Skeletal muscle satellite cell (primary cell): Measurements from ENCODE around the gene MUTYH.

Experiments used
- H3K27me3 ChIP-seq: 2 replicates; pipeline ENCODE4 v1.7.0; 2013; ENCODE audit warnings: low read length; ENCODE audit not compliant: control insufficient read depth, insufficient read depth
- H3K36me3 ChIP-seq: 2 replicates; pipeline ENCODE4 v1.7.0; 2013; ENCODE audit warnings: mild to moderate bottlenecking, control low read depth, low read length; ENCODE audit not compliant: insufficient read depth
- H3K4me1 ChIP-seq: 2 replicates; pipeline ENCODE4 v1.7.0; 2013; ENCODE audit warnings: low read length; ENCODE audit not compliant: control insufficient read depth, insufficient read depth
- H3K4me2 ChIP-seq: 2 replicates; pipeline ENCODE4 v1.7.0; 2013; ENCODE audit warnings: mild to moderate bottlenecking, low read length
- H3K4me3 ChIP-seq: 2 replicates; pipeline ENCODE4 v1.7.0; 2013; ENCODE audit warnings: low read length
- H3K9ac ChIP-seq: 2 replicates; pipeline ENCODE4 v1.7.0; 2013; ENCODE audit warnings: mild to moderate bottlenecking, low read depth, low read length, moderate library complexity
- H3K9me3 ChIP-seq: replicated peaks from 2 replicates; pipeline ENCODE4 v1.7.0; 2013; ENCODE audit warnings: mild to moderate bottlenecking, control low read depth, low read length

MUTYH gene

DNA sequence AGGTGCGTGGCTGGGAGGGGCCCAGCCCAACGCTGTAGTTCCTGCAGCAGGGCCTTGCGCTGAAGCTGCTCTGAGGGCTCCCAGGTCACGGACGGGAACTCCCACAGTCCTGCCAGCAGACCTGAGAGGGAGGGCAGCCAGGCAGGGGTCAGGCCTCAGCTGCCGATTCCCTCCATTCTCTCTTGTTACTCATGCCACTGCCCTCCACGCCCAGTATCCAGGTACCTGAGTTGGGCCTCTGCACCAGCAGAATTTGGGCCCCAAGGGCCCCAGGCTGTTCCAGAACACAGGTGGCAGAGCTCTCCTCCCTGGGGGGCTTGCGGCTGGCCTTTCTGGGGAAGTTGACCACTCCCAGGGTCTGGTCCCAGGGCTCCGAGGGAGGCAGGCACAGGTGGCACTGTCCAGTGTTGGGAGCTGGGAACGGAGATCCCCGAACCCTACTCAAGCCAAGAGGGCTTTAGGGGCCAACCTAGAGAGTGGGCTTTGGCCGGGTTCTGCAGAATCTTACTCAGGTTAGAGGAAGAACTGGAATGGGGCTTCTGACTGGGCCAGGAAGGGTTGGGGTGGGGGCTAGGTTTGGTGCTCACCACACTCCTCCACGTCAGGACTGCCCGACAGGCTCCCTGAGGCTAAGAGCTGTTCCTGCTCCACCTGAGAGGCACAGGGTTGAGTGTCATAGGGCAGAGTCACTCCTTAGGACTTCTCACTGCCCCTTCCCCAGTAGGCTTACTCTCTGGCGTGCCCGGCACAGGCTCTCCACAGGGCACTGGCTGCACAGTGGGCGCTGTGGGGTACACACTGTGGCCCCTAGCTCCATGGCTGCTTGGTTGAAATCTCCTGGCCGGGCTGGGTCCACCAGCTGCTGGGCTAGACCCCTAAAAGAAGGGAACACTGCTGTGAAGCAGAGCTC lies 8.5 kb downstream of the MUTYH start:
- Histone ChIP-seq H3K4me3 (no peak overlapping the region), H3K9ac (no peak overlapping the region), H3K4me1 (peaks cover 8% of the 10 kb centered on the region), H3K36me3 (peaks cover 19% of the 10 kb centered on the region), H3K27me3 (no peaks in the 10 kb centered on the region), H3K4me2 (no peak overlapping the region), H3K9me3 (no peaks in the 10 kb centered on the region)

- H3K36me3 ChIP-seq = peaks cover 19% of the 10 kb centered on the region
- no peaks in the 10 kb centered on the region for H3K27me3 ChIP-seq
- H3K4me1 ChIP-seq = peaks cover 13% of the 10 kb centered on the region
- no peak overlapping the region for H3K4me2 ChIP-seq
- H3K9me3 ChIP-seq = no peaks in the 10 kb centered on the region
- no peak overlapping the region for H3K4me3 ChIP-seq
- H3K9ac ChIP-seq = no peak overlapping the region
These were observed 10.8 kb downstream of the MUTYH start for GRCh38 chr1:45329445-45329844.

DNA sequence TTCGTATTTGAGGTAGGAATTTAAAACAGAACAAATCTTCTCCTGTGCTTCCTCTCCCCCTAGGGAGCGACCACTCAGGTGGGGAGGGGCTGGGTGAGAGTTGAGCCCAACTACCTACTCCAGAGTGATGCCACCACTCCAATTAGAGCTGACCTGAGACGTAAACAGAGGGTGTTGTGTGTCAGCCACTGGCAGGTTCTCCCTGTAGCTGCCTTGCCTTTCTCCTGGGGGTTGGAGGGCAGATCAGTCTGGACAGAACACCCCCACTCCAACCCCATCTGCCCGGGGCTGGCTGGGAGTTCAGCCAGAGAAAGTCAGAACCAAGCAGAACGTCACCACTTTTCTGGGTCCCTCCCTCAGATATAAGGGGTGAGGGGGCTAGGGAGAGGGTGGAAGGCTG lies 11.6 kb downstream of the MUTYH start:
- H3K4me1 ChIP-seq = peaks cover 13% of the 10 kb centered on the region
- H3K9me3 ChIP-seq = no peaks in the 10 kb centered on the region
- H3K27me3 ChIP-seq = no peaks in the 10 kb centered on the region
- no peak overlapping the region for H3K4me3 ChIP-seq
- no peak overlapping the region for H3K9ac ChIP-seq
- H3K36me3 ChIP-seq = peaks cover 19% of the 10 kb centered on the region
- no peak overlapping the region for H3K4me2 ChIP-seq

DNA sequence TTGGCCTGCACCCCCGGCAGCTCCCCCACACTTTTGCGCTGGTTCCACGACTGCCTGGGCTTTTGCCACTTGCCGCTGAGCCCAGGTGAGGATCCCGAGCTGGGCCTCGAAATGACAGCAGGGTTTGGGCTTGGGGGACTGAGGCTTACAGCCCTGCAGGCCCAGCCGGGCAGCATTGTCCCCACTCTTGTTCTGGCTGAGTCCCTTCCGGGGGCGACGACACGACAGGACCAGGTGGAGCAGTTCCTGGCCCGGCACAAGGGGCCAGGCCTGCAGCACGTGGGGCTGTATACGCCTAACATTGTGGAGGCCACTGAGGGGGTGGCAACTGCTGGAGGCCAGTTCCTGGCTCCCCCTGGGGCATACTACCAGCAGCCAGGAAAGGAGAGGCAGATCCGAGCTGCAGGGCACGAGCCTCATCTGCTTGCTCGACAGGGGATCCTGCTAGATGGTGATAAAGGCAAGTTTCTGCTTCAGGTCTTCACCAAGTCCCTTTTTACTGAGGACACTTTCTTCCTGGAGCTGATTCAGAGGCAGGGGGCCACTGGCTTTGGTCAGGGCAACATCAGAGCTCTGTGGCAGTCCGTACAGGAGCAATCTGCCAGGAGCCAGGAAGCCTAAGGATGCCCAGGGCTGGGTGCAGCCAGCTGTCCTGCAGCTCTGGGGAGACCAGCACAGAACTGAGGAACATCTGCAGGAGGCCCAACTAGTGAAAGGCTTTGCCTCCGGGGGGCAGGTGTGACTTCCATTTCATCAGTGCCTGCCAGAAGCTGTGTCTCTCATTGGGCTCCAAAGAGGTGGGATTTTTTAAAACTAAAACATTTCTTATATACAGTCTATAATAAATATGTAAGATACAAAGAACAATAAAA lies 12.4 kb downstream of the MUTYH start:
- H3K27me3 ChIP-seq = no peaks in the 10 kb centered on the region
- no peaks in the 10 kb centered on the region for H3K9me3 ChIP-seq
- peak overlapping the region; percentile 97 for H3K4me2 ChIP-seq
- peaks cover 13% of the 10 kb centered on the region for H3K36me3 ChIP-seq
- no peak overlapping the region for H3K4me3 ChIP-seq
- H3K4me1 ChIP-seq = peaks cover 13% of the 10 kb centered on the region
- H3K9ac ChIP-seq = no peak overlapping the region

- Histone ChIP-seq H3K4me3 (peak within 1 kb of the TSS; percentile 78), H3K4me1 (peaks cover 13% of the 10 kb centered on the region), H3K9ac (peak within 1 kb of the TSS; percentile 65), H3K36me3 (peaks cover 13% of the 10 kb centered on the region), H3K4me2 (peak within 1 kb of the TSS; percentile 97), H3K27me3 (no peaks in the 10 kb centered on the region), H3K9me3 (no peaks in the 10 kb centered on the region)
These were observed 13.3 kb downstream of the MUTYH start, which contains the start of gene HPDL for GRCh38 chr1:45326627-45327623. HPDL (plus strand) TSS chr1:45326895; CDS start chr1:45327149, 254 bp downstream.

GRCh38 chr1:45325851-45326506 lies 14.3 kb downstream of the MUTYH start:
- Histone ChIP-seq H3K4me3 (peak overlapping the region; percentile 78), H3K36me3 (peaks cover 3% of the 10 kb centered on the region), H3K9me3 (no peaks in the 10 kb centered on the region), H3K4me2 (peak overlapping the region; percentile 97), H3K27me3 (no peaks in the 10 kb centered on the region), H3K9ac (no peak overlapping the region), H3K4me1 (peaks cover 13% of the 10 kb centered on the region)

DNA sequence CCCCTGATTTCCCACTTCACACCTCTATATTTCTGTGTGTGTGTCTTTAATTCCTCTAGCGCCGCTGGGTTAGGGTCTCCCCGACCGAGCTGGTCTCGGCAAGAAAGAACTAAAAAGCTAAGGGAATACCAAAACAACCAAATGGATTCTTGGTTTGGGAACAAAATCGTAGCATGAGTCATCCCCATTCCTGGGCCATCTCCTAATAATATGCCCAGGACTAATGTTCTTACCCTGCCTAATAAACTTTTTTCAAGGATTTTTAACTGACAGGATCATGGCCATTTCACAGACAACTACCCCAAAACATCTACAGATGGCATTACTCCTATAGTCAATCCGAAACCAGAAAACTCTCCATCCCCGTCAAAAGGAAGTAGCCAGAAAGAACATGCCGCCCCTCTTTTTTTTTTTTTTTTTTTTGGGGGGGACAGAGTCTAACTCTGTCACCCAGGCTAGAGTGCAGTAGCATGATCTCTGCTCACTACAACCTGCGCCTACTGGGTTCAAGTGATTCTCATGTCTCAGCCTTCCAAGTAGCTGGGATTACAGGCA lies 17.7 kb downstream of the MUTYH start:
- Histone ChIP-seq H3K9ac (no peak overlapping the region), H3K4me3 (no peak overlapping the region), H3K4me2 (no peak overlapping the region), H3K4me1 (peaks cover 13% of the 10 kb centered on the region), H3K9me3 (no peaks in the 10 kb centered on the region), H3K27me3 (peaks cover 7% of the 10 kb centered on the region), H3K36me3 (no peaks in the 10 kb centered on the region)

DNA sequence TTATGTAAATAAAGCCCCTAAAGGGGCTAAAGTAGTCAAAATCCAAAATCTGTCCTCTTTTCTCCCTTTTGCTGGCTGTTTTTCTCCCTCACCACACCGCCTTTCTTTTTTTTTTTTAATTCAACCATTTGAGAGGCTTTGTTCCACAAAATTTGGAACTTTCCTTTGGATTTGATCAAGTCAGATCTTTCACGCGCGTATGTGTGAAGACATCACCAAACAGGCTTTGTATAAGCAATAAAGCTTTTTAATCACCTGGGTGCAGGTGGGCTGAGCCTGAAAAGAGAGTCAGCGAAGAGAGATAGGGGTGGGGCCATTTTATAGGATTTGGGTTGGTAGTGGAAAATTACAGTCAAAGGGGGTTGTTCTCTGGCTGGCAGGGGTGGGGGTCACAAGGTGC lies 18.8 kb downstream of the MUTYH start:
- Histone ChIP-seq H3K4me2 (no peak overlapping the region), H3K9ac (no peak overlapping the region), H3K4me3 (no peak overlapping the region)

DNA sequence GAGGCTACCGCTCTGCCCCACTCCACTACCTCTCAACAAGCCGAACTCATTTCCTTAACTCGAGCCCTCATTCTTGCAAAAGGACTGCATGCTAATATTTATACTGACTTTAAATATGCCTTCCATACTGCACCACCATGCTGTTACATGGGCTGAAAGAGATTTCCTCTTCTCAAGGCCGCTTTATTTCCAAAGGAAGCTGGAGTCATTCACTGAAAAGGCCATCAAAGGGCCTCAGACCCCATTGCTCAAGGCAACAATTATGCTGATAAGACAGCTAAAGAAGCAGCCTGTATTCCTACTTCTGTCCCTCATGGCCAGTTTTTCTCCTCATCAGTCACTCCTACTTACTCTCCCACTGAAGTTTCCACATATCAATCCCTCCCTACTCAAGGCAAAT lies 20.5 kb downstream of the MUTYH start:
- Histone ChIP-seq H3K9me3 (no peaks in the 10 kb centered on the region), H3K4me1 (no peaks in the 10 kb centered on the region), H3K36me3 (no peaks in the 10 kb centered on the region), H3K27me3 (peaks cover 11% of the 10 kb centered on the region), H3K9ac (no peak overlapping the region), H3K4me2 (no peak overlapping the region), H3K4me3 (no peak overlapping the region)

More for the DNA sequence above, 18.8 kb downstream of the MUTYH start:
- Histone ChIP-seq H3K9me3 (no peaks in the 10 kb centered on the region), H3K36me3 (no peaks in the 10 kb centered on the region), H3K4me1 (peaks cover 2% of the 10 kb centered on the region), H3K27me3 (peaks cover 8% of the 10 kb centered on the region)

DNA sequence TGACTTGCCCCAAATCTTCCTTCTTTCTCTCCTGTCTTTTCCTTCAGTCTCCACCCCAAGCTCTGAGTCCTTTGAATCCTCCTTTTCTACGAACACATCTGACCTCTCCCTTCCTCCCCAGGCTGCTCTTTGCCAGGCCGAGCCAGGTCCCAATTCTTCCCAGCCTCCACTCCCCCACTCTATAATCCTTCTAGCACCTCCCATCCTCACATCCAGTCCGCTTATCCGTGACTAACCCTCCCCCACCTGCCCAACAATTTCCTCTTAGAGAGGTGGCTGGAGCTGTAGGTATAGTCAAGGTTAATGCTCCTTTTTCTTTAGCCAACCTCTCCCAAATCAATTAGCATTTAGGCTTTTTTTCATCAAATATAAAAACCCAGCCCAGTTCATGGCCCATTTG lies 23.1 kb downstream of the MUTYH start:
- H3K36me3 ChIP-seq = no peaks in the 10 kb centered on the region
- H3K4me3 ChIP-seq = no peak overlapping the region
- peaks cover 11% of the 10 kb centered on the region for H3K27me3 ChIP-seq
- H3K4me1 ChIP-seq = no peaks in the 10 kb centered on the region
- no peaks in the 10 kb centered on the region for H3K9me3 ChIP-seq
- no peak overlapping the region for H3K4me2 ChIP-seq
- H3K9ac ChIP-seq = no peak overlapping the region
